Kidney epithelial cell (primary cell): ENCODE data around the gene TMEM269. TPM values are rescaled to one million over a fixed set of nuclear protein-coding genes. Genes with fewer than 3 reads are reported as not detected.

Source experiments
- DNase-seq: peaks from one replicate; pipeline ENCODE4 v3.0.0-alpha.2; 2010; ENCODE audit warnings: low read depth
- H3K27me3 ChIP-seq: 2 replicates; pipeline ENCODE4 v1.6.0; 2011; ENCODE audit warnings: low read length; ENCODE audit not compliant: control insufficient read depth, insufficient read depth
- H3K36me3 ChIP-seq: 2 replicates; pipeline ENCODE4 v1.5.1; 2011; ENCODE audit warnings: low read length; ENCODE audit not compliant: control insufficient read depth, insufficient read depth
- H3K4me3 ChIP-seq: 2 replicates; pipeline ENCODE4 v1.5.1; 2011; ENCODE audit warnings: low read depth, mild to moderate bottlenecking, control low read depth, low read length
- total RNA-seq: library from RNA; depleted of rRNA; stranded (reverse); fragments of >200 nt; gene quantifications from 2 replicates; pipeline ENCODE4 v1.2.3, GENCODE V29; 2015
- TF ChIP-seq, protein P1 (sequence below): IDR thresholded peaks from 2 replicates; pipeline ENCODE4 v1.5.1; 2011; ENCODE audit warnings: mild to moderate bottlenecking, moderate library complexity, low read length, control low read depth, inconsistent platforms; ENCODE audit not compliant: insufficient read depth, poor library complexity, severe bottlenecking

The TMEM269 gene
- total RNA-seq, 1 donor from 2014 or later = 0.04 TPM

DNA sequence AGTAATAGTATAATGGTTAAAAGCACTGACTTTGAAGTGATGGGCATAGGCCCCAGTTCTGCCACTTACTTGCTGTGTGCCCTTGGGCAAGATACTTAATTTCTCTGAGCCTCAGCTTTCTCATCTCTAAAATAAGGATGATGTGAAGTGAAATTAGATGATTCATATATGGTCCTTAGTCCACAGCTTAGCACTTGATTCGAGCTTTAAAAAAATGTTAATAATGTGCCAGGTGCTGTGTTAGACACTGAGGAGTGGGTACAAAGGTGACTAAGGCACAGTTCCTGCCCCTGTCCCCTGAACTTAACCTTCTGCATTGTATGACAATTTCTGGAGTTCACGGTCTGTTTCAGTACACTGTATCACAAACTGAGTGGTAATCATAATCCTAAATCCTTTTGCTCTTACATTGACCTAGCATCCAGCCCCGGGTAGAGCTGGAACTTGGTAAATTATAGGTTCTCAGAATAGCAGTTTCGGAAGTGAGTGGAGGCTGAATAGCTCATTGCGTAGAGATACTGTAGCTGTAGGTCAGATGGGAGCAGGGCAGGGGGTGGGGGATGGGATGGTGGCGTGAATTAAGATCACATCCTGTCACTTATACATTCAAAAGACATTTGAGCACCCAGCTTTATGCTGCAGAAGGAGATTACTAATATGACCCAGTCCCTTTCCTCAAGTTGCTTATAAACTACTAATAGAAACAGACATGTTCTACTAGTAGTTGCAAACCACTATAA is 63.1 kb downstream of the TMEM269 start:
- H3K36me3 ChIP-seq = no peaks in the 10 kb centered on the region
- no peaks in the 10 kb centered on the region for H3K27me3 ChIP-seq
- H3K4me3 ChIP-seq = no peak overlapping the region
- no peak for DNase-seq
- TF ChIP-seq, protein P1, sequence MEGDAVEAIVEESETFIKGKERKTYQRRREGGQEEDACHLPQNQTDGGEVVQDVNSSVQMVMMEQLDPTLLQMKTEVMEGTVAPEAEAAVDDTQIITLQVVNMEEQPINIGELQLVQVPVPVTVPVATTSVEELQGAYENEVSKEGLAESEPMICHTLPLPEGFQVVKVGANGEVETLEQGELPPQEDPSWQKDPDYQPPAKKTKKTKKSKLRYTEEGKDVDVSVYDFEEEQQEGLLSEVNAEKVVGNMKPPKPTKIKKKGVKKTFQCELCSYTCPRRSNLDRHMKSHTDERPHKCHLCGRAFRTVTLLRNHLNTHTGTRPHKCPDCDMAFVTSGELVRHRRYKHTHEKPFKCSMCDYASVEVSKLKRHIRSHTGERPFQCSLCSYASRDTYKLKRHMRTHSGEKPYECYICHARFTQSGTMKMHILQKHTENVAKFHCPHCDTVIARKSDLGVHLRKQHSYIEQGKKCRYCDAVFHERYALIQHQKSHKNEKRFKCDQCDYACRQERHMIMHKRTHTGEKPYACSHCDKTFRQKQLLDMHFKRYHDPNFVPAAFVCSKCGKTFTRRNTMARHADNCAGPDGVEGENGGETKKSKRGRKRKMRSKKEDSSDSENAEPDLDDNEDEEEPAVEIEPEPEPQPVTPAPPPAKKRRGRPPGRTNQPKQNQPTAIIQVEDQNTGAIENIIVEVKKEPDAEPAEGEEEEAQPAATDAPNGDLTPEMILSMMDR = no peak

DNA sequence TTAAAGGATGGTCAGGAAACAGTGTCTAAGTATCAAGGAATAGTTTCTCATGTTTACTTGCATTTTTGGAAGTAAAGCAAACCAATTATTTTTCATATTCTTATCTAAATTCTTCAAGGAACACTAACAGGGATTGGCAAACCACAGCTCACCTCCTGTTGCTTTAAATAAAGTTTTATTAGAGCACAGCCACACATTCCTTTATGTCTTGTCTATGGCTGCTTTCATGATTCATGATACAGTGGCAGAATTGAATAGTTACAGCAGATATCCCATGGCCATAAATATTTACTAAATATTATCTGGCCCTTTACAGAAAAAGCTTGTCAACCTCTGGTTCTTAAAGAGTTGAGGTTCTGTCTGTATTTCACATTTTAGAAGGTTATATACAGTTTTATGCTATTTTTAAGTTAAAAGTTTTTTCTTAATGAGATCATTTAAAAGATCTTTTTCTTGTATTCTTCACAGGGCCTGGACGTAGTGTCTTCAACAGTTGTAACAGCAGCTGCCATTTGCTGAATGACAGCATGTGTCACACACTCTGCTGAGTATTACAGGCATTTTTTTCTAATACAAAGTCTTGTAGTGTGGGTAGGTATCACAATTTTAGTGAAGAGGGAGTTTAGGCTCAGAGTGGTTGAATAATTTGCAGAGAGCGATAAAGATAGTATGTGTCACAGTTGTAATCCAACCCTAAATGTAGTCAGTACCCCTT is 64.2 kb downstream of the TMEM269 start:
- Histone ChIP-seq H3K36me3 (no peaks in the 10 kb centered on the region), H3K4me3 (no peak overlapping the region), H3K27me3 (no peaks in the 10 kb centered on the region)
- TF ChIP-seq, protein P1 = no peak
- DNase-seq = no peak

DNA sequence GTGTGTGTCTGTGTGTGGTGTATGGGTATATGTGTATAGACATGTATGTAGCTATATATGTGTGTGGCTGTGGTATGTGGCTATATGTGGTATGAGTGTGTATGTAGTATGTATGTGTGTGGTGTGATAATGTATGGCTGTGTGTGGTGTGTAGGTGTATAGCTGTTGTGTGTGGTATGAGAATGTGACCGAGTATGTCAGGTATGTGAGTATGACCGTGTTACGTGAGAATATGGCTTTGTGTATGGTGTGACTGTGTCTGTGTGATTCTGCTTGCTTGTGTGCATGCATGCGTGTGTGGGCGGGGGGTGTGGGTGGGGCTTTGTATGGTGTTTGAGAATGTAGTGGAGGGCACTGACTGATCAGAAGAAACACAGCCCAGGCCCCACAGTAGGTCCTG is 65.2 kb downstream of the TMEM269 start:
- H3K4me3 ChIP-seq = no peak overlapping the region
- no peak for DNase-seq
- H3K36me3 ChIP-seq = no peaks in the 10 kb centered on the region
- H3K27me3 ChIP-seq = no peaks in the 10 kb centered on the region
- TF ChIP-seq, protein P1 = no peak

Other genes starting within 250 kb of the TMEM269 start
- 33.1 and 43.7 TPM in 2 replicates for gene PPIH, start 126.6 kb upstream of the TMEM269 start, total RNA-seq
- gene YBX1, start 102.6 kb upstream of the TMEM269 start, total RNA-seq = 894 and 938 TPM in 2 replicates
- gene CLDN19, start 44.8 kb upstream of the TMEM269 start, total RNA-seq = 0.08 and 2.5 TPM in 2 replicates
- gene P3H1, start 18.0 kb upstream of the TMEM269 start, total RNA-seq = 51.7 and 61.5 TPM in 2 replicates
- gene C1orf50, start 17.7 kb upstream of the TMEM269 start, total RNA-seq = 2.9 and 4.6 TPM in 2 replicates
- 7.4 and 8.9 TPM in 2 replicates for gene ERMAP, start 32.1 kb downstream of the TMEM269 start, total RNA-seq
- 39.7 and 45.6 TPM in 2 replicates for gene SVBP, start 32.4 kb downstream of the TMEM269 start, total RNA-seq
- gene ZNF691, start 61.6 kb downstream of the TMEM269 start, total RNA-seq = 8.8 and 9.4 TPM in 2 replicates
- gene SLC2A1, start 173.9 kb downstream of the TMEM269 start, total RNA-seq = 573 and 1,021 TPM in 2 replicates